IMR-90 (cell line): ENCODE results near the gene CFAP97. TPM values are rescaled to one million over a fixed set of nuclear protein-coding genes. Genes with fewer than 3 reads are reported as not detected.

Experiments used
- ATAC-seq: fragments of 200-7000 bp; cut with Tn5 transposase; 2 replicates; pipeline ENCODE4 v1.9.1; 2020; ENCODE audit warnings: low read depth, mild to moderate bottlenecking, moderate library complexity
- BruUV-seq: library from RNA; stranded (reverse); fragments of 400-500 nt; replicated peaks from 2 replicates; lab custom pipeline; 2021; lab: Mats Ljungman, UMichigan
- CTCF ChIA-PET: fragments of 300-600 bp; formaldehyde crosslinking; extraction: SDS; loops from one replicate; lab custom pipeline; 2021; ENCODE audit warnings: antibody characterized with exemption; lab: Yijun Ruan, JAX
- POLR2A ChIA-PET: fragments of 300-600 bp; sonication (Branson Sonifier 250); formaldehyde crosslinking; loops from one replicate; lab custom pipeline; 2022; ENCODE audit warnings: antibody characterized with exemption; ENCODE audit not compliant: unreplicated experiment; lab: Charles Lee
- DNase-seq: peaks from one replicate; pipeline ENCODE4 v3.0.0; 2013
- H2AFZ ChIP-seq: replicated peaks from 2 replicates; pipeline ENCODE3; 2013; ENCODE audit warnings: low read length, mild to moderate bottlenecking; ENCODE audit not compliant: poor library complexity
- H2AK5ac ChIP-seq: 2 replicates; pipeline ENCODE4 v1.6.1; 2013; ENCODE audit warnings: low read depth, low read length, inconsistent platforms
- H2AK9ac ChIP-seq: replicated peaks from 2 replicates; pipeline ENCODE3; 2013; ENCODE audit warnings: mild to moderate bottlenecking, low read depth, low read length, moderate library complexity; ENCODE audit not compliant: poor library complexity
- H2BK120ac ChIP-seq: 2 replicates; pipeline ENCODE4 v1.6.1; 2013; ENCODE audit warnings: low read depth, low read length, inconsistent platforms
- H2BK15ac ChIP-seq: 3 replicates; pipeline ENCODE4 v1.6.1; 2013; ENCODE audit warnings: low read depth, low read length, inconsistent platforms
- H2BK20ac ChIP-seq: 2 replicates; pipeline ENCODE4 v1.6.1; 2013; ENCODE audit warnings: low read depth, mild to moderate bottlenecking, inconsistent platforms, low read length, moderate library complexity
- H2BK5ac ChIP-seq: 2 replicates; pipeline ENCODE4 v1.6.1; 2013; ENCODE audit warnings: mild to moderate bottlenecking, low read depth, low read length, inconsistent platforms; ENCODE audit not compliant: poor library complexity, severe bottlenecking
- H3K14ac ChIP-seq: replicated peaks from 2 replicates; pipeline ENCODE4 v1.6.1; 2013; ENCODE audit warnings: low read depth, low read length, inconsistent platforms
- H3K18ac ChIP-seq: 2 replicates; pipeline ENCODE4 v1.6.1; 2013; ENCODE audit warnings: low read depth, low read length, control low read depth
- H3K23ac ChIP-seq: 2 replicates; pipeline ENCODE4 v1.6.1; 2013; ENCODE audit warnings: low read depth, low read length, inconsistent platforms
- H3K27ac ChIP-seq: 2 replicates; pipeline ENCODE4 v1.5.1; 2013; ENCODE audit warnings: mild to moderate bottlenecking, control low read depth, low read length; ENCODE audit not compliant: insufficient read depth
- H3K27me3 ChIP-seq: 2 replicates; pipeline ENCODE4 v1.6.1; 2013; ENCODE audit warnings: low read length; ENCODE audit not compliant: control insufficient read depth, insufficient read depth
- H3K36me3 ChIP-seq: 2 replicates; pipeline ENCODE4 v1.6.1; 2013; ENCODE audit warnings: low read length, mixed read lengths; ENCODE audit not compliant: control insufficient read depth, insufficient read depth
- H3K4ac ChIP-seq: 2 replicates; pipeline ENCODE4 v1.6.1; 2013; ENCODE audit warnings: low read depth, low read length, inconsistent platforms
- H3K4me1 ChIP-seq: 2 replicates; pipeline ENCODE4 v1.6.1; 2013; ENCODE audit warnings: low read length, mixed read lengths; ENCODE audit not compliant: control insufficient read depth, insufficient read depth
- H3K4me2 ChIP-seq: 2 replicates; pipeline ENCODE4 v1.6.1; 2013; ENCODE audit warnings: low read depth, mild to moderate bottlenecking, control low read depth, low read length, moderate library complexity
- H3K4me3 ChIP-seq: 2 replicates; pipeline ENCODE4 v1.5.1; 2013; ENCODE audit warnings: low read depth, mild to moderate bottlenecking, control low read depth, low read length, moderate library complexity; ENCODE audit not compliant: insufficient read depth
- H3K56ac ChIP-seq: 2 replicates; pipeline ENCODE4 v1.6.1; 2013; ENCODE audit warnings: low read length, inconsistent platforms; ENCODE audit not compliant: insufficient read depth; ENCODE audit errors: extremely low read depth
- H3K79me1 ChIP-seq, 2 experiments: 2 replicates each; pipeline ENCODE4 v1.6.1; 2013; ENCODE audit warnings: low read length in 2 of 2, inconsistent platforms in 1 of 2, low read depth in 1 of 2
- H3K9ac ChIP-seq: 2 replicates; pipeline ENCODE4 v1.6.1; 2013; ENCODE audit warnings: low read depth, low read length, control low read depth
- H3K9me1 ChIP-seq: 2 replicates; pipeline ENCODE4 v1.6.1; 2013; ENCODE audit warnings: low read length, inconsistent platforms; ENCODE audit not compliant: insufficient read depth
- H3K9me3 ChIP-seq: 2 replicates; pipeline ENCODE4 v1.6.1; 2013; ENCODE audit warnings: low read length; ENCODE audit not compliant: control insufficient read depth, insufficient read depth
- H4K20me1 ChIP-seq: 2 replicates; pipeline ENCODE4 v1.6.1; 2013; ENCODE audit warnings: low read length, inconsistent platforms; ENCODE audit not compliant: insufficient read depth
- H4K5ac ChIP-seq: 2 replicates; pipeline ENCODE4 v1.6.1; 2013; ENCODE audit warnings: mild to moderate bottlenecking, low read depth, low read length, control low read depth
- H4K8ac ChIP-seq, 2 experiments: 2 replicates each; pipeline ENCODE4 v1.6.1; 2013; ENCODE audit warnings: low read depth in 2 of 2, low read length in 2 of 2, control low read depth in 1 of 2, inconsistent platforms in 1 of 2
- H4K91ac ChIP-seq: 2 replicates; pipeline ENCODE4 v1.6.1; 2013; ENCODE audit warnings: low read depth, low read length, inconsistent platforms; ENCODE audit not compliant: insufficient read depth
- CHD1 ChIP-seq: IDR thresholded peaks from 2 replicates; pipeline ENCODE4 v1.6.1; 2012; ENCODE audit warnings: low read depth, low read length, improper control_type of control experiment
- WGBS, 2 experiments: methylation state at CpG; one replicate each; pipeline versions ENCODE4 v1.1.5 to v1.1.7; 2013; ENCODE audit warnings: missing lambda C conversion rate in 2 of 2; ENCODE audit not compliant: insufficient read length in 1 of 2; ENCODE audit errors: extremely low coverage in 2 of 2; 5-methylcytosine and 5-hydroxymethylcytosine counted together
- dilution Hi-C: fragments of 300-500 bp; cut with HindIII; formaldehyde crosslinking; loops from one replicate; pipeline ENCODE4 v1.14.3; 2018; ENCODE audit warnings: low sequenced_read_pairs; ENCODE audit not compliant: unreplicated experiment
- in situ Hi-C: fragments of 300-500 bp; cut with MboI; formaldehyde crosslinking; loops from 3 replicates; pipeline ENCODE4 v1.14.3; 2019; ENCODE audit warnings: low sequenced_read_pairs, inconsistent platforms, mixed read lengths
- intact Hi-C: fragments of 100-400 bp; cut with micrococcal nuclease; formaldehyde crosslinking; loops from 2 replicates; pipeline ENCODE4 v1.10.0; 2022
- polyA plus RNA-seq, 3 experiments: library from polyadenylated mRNA; depleted of rRNA; stranded (reverse); fragments of >200 nt; gene quantifications; 2 replicates each; pipeline ENCODE4 v1.2.3, GENCODE V29; 2012; ENCODE audit warnings: low replicate concordance in 1 of 3
- total RNA-seq: library from RNA; depleted of rRNA; stranded (reverse); fragments of >200 nt; gene quantifications from 2 replicates; pipeline ENCODE4 v1.2.3, GENCODE V29; 2012

CFAP97 gene
- total and polyA plus RNA-seq, 2 of the 4 experiments (the other 2 are of a cell fraction), result 14.5 to 16.0 TPM

DNA sequence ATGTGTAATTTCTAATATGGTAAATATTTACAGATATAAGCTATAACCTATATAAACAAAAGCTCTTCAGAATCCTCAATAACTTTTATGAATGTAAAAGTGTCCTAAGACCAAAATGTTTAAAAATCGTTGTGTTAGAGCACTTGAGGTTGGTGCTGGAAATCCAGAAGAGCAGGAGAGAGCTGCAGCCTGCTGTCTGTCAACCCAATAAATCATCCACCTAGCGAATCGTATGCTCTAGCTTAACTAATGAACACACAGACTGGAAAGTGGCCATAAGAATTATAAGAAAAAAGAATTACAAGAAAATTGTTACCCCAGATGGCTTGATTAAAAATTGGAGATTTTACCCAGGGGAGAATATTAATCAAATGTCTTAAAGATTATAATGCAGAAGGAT lies 17.0 kb downstream of the CFAP97 start:
- TF ChIP-seq CHD1, result no peak
- no peak overlapping the region for H2BK20ac ChIP-seq
- H3K4ac ChIP-seq, result no peak overlapping the region
- H4K91ac ChIP-seq, result no peak overlapping the region
- BruUV-seq, result no TSS peak
- POLR2A ChIA-PET, result no interaction called here
- H3K79me1 ChIP-seq, result peaks cover 12 to 20% of the 10 kb centered on the region in 2 experiments
- H2BK120ac ChIP-seq, result no peak overlapping the region
- no peak overlapping the region for H3K14ac ChIP-seq
- no peak overlapping the region for H3K4me3 ChIP-seq
- peaks cover under 1% of the 10 kb centered on the region; the same call in 1 of the 2 replicates for H4K20me1 ChIP-seq
- CTCF ChIA-PET, result no interaction called here
- in situ Hi-C loops, result loop anchor here (25.0 kb wide), 1 partner anchor 851 kb away; no protein-coding TSS in a partner anchor
- dilution Hi-C loops, result no loop called here
- H4K5ac ChIP-seq, result no peak overlapping the region
- H3K9me1 ChIP-seq, result no peaks in the 10 kb centered on the region
- H2AK9ac ChIP-seq, result no peak overlapping the region
- no peak overlapping the region for H4K8ac ChIP-seq
- no peak for ATAC-seq
- no peak for DNase-seq
- no peak overlapping the region for H3K9ac ChIP-seq
- WGBS, 2 experiments, result no CpG with 5 or more reads among the region's 3 CpGs
- no peak overlapping the region for H3K23ac ChIP-seq
- H2AFZ ChIP-seq, result no peak overlapping the region
- H3K27ac ChIP-seq, result no peak overlapping the region
- H3K4me2 ChIP-seq, result no peak overlapping the region
- no peak overlapping the region for H3K56ac ChIP-seq
- H3K18ac ChIP-seq, result no peak overlapping the region
- no peak overlapping the region for H2BK15ac ChIP-seq
- no peak overlapping the region for H2BK5ac ChIP-seq
- peaks cover 6% of the 10 kb centered on the region for H3K4me1 ChIP-seq
- no peaks in the 10 kb centered on the region for H3K27me3 ChIP-seq
- intact Hi-C loops, result no loop called here
- peaks cover 9% of the 10 kb centered on the region for H3K36me3 ChIP-seq
- no peak overlapping the region for H2AK5ac ChIP-seq
- H3K9me3 ChIP-seq, result no peaks in the 10 kb centered on the region
